Glutamatergic neuron (in vitro differentiated cells): ENCODE results near the gene TMEM179. TPM values are rescaled to one million over a fixed set of nuclear protein-coding genes. Genes with fewer than 3 reads are reported as not detected.

Experiments used
- DNase-seq: peaks from one replicate; pipeline ENCODE4 v3.0.0; 2022
- H3K27ac Mint-ChIP-seq: one replicate; pipeline ENCODE4 v1.8.0; 2020; ENCODE audit warnings: mild to moderate bottlenecking, mixed read lengths, inconsistent platforms; ENCODE audit not compliant: unreplicated experiment
- H3K27me3 Mint-ChIP-seq: one replicate; pipeline ENCODE4 v1.8.0; 2020; ENCODE audit warnings: mild to moderate bottlenecking, moderate library complexity, mixed read lengths, inconsistent platforms; ENCODE audit not compliant: unreplicated experiment
- H3K36me3 Mint-ChIP-seq: one replicate; pipeline ENCODE4 v1.8.0; 2020; ENCODE audit warnings: mild to moderate bottlenecking, mixed read lengths, inconsistent platforms; ENCODE audit not compliant: unreplicated experiment
- H3K4me1 Mint-ChIP-seq: one replicate; pipeline ENCODE4 v1.8.0; 2020; ENCODE audit warnings: mild to moderate bottlenecking, low read depth, mixed read lengths, inconsistent platforms; ENCODE audit not compliant: unreplicated experiment
- H3K4me3 Mint-ChIP-seq: one replicate; pipeline ENCODE4 v1.8.0; 2020; ENCODE audit warnings: mild to moderate bottlenecking, mixed read lengths, inconsistent platforms; ENCODE audit not compliant: unreplicated experiment
- H3K9me3 Mint-ChIP-seq: one replicate; pipeline ENCODE4 v1.8.0; 2020; ENCODE audit warnings: mild to moderate bottlenecking, moderate library complexity, mixed read lengths, inconsistent platforms; ENCODE audit not compliant: unreplicated experiment
- CTCF ChIP-seq: fragments of 200-600 bp; sonication (generic); IDR thresholded peaks from one replicate; pipeline ENCODE4 v1.5.0; 2021; ENCODE audit not compliant: partially characterized antibody, unreplicated experiment
- total RNA-seq: library from RNA; stranded (reverse); fragmentation: NEBNext Ultra II Directional; extraction: Animal tissue kit (Norgen Biotek cat#: 25700); gene quantifications from one replicate; pipeline ENCODE4 v1.2.1, GENCODE V29; 2021; ENCODE audit not compliant: unreplicated experiment

Gene TMEM179
- total RNA-seq, 1 donor from 2014 or later = 28.8 TPM

- Mint-ChIP-seq H3K36me3 (no peaks in the 10 kb centered on the region), H3K9me3 (peaks cover 4% of the 10 kb centered on the region), H3K4me1 (peaks cover 1% of the 10 kb centered on the region), H3K27ac (no peak overlapping the region), H3K4me3 (no peak overlapping the region), H3K27me3 (peaks cover 13% of the 10 kb centered on the region)
- no peak for DNase-seq
- no peak for TF ChIP-seq CTCF
Measured at GRCh38 chr14:104589338-104590195, 15.0 kb downstream of the TMEM179 start.

GRCh38 chr14:104588066-104588857 lies 16.3 kb downstream of the TMEM179 start:
- peaks cover 8% of the 10 kb centered on the region for H3K4me1 Mint-ChIP-seq
- TF ChIP-seq CTCF = no peak
- peaks cover 14% of the 10 kb centered on the region for H3K27me3 Mint-ChIP-seq
- peaks cover 8% of the 10 kb centered on the region for H3K9me3 Mint-ChIP-seq
- no peak overlapping the region for H3K27ac Mint-ChIP-seq
- no peak for DNase-seq
- peaks cover 4% of the 10 kb centered on the region for H3K36me3 Mint-ChIP-seq
- no peak overlapping the region for H3K4me3 Mint-ChIP-seq

- peaks cover 14% of the 10 kb centered on the region for H3K27me3 Mint-ChIP-seq
- peaks cover 9% of the 10 kb centered on the region for H3K4me1 Mint-ChIP-seq
- no peak overlapping the region for H3K27ac Mint-ChIP-seq
- no peak overlapping the region for H3K4me3 Mint-ChIP-seq
- TF ChIP-seq CTCF = no peak
- peaks cover 8% of the 10 kb centered on the region for H3K9me3 Mint-ChIP-seq
- H3K36me3 Mint-ChIP-seq = peaks cover 4% of the 10 kb centered on the region
- DNase-seq = no peak
Measured at GRCh38 chr14:104587641-104588040, 16.9 kb downstream of the TMEM179 start.

GRCh38 chr14:104586832-104587620 lies 17.5 kb downstream of the TMEM179 start:
- Mint-ChIP-seq H3K27me3 (peaks cover 9% of the 10 kb centered on the region), H3K4me3 (no peak overlapping the region), H3K27ac (no peak overlapping the region), H3K36me3 (peaks cover 4% of the 10 kb centered on the region), H3K9me3 (peaks cover 5% of the 10 kb centered on the region), H3K4me1 (peaks cover 9% of the 10 kb centered on the region)
- TF ChIP-seq CTCF = no peak
- DNase-seq = no peak
